ENCODE results near the gene PKHD1. TPM values are rescaled to one million over a fixed set of nuclear protein-coding genes. Genes with fewer than 3 reads are reported as not detected.
A peak's percentile ranks its signal among the peaks of the same experiment; 100 is the strongest.

The PKHD1 gene
- polyA plus RNA-seq, 1 of the 3 experiments (the other 2 are of a cell fraction) = not detected

DNA sequence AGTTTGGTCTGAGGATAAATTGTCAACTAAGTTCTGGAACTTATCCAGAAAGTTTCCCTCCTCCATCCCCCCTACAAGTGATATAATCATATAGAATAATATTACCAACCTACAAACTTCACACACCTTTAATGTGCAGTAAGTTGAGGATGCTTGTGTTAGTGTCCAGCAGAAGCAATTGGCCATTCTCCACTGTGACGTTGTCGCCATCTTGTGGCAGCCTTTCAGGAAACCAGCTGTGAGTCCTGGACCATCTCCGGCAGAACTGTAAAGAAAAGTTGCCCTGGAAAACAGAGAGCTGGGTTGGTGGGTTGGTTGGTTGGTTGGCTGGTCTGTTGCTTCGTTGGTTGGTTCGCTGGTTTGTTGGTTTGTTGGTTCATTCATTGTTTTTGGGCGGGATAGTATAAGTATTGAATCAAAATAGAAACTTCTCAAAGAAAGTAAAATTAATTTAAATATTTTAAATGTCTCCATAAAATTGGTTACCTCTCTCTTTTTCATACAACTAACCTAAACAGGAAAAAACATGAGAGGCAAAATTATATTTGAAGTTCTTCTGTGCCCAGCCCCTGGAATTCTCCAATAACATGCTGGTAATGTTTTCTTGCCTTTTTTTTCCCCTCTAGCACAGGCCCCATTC is 127.5 kb downstream of the PKHD1 start (continued):
- TF ChIP-seq EP300 (IDR thresholded peaks at IDR 0.05; ENCODE audit: borderline replicate concordance in 1 of 2, low read depth in 1 of 2, low read length in 1 of 2) (no peak), RFX5 (IDR thresholded peaks at IDR 0.05; ENCODE audit: low read length) (no peak)
- TF ChIP-seq, protein P1, sequence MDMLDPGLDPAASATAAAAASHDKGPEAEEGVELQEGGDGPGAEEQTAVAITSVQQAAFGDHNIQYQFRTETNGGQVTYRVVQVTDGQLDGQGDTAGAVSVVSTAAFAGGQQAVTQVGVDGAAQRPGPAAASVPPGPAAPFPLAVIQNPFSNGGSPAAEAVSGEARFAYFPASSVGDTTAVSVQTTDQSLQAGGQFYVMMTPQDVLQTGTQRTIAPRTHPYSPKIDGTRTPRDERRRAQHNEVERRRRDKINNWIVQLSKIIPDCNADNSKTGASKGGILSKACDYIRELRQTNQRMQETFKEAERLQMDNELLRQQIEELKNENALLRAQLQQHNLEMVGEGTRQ (IDR thresholded peaks at IDR 0.05; ENCODE audit: borderline replicate concordance, low read depth, low read length) = no peak
- TF ChIP-seq, protein P2, sequence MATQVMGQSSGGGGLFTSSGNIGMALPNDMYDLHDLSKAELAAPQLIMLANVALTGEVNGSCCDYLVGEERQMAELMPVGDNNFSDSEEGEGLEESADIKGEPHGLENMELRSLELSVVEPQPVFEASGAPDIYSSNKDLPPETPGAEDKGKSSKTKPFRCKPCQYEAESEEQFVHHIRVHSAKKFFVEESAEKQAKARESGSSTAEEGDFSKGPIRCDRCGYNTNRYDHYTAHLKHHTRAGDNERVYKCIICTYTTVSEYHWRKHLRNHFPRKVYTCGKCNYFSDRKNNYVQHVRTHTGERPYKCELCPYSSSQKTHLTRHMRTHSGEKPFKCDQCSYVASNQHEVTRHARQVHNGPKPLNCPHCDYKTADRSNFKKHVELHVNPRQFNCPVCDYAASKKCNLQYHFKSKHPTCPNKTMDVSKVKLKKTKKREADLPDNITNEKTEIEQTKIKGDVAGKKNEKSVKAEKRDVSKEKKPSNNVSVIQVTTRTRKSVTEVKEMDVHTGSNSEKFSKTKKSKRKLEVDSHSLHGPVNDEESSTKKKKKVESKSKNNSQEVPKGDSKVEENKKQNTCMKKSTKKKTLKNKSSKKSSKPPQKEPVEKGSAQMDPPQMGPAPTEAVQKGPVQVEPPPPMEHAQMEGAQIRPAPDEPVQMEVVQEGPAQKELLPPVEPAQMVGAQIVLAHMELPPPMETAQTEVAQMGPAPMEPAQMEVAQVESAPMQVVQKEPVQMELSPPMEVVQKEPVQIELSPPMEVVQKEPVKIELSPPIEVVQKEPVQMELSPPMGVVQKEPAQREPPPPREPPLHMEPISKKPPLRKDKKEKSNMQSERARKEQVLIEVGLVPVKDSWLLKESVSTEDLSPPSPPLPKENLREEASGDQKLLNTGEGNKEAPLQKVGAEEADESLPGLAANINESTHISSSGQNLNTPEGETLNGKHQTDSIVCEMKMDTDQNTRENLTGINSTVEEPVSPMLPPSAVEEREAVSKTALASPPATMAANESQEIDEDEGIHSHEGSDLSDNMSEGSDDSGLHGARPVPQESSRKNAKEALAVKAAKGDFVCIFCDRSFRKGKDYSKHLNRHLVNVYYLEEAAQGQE (IDR thresholded peaks at IDR 0.05; ENCODE audit: low read depth, low read length) = no peak

DNA sequence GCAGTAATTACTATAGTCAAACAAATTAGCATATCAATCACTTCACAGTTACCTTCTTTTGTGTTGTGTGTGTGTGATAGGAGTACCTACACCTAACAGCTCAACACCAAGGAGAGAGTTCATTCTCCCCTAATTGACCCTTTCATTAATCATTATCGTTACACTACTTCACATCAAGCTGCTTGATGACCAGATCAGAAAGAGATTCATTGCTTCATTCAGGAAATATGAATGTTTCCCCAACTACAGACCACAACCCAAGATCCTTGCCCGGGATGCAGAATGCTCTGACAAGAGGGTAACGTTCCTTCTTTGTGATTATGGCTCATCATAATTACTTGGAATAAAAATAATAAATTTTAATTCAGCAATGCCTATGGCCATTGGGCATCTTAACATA is 132.7 kb downstream of the PKHD1 start:
- Histone ChIP-seq H3K4me1 (ENCODE audit: control insufficient read depth in 1 of 2, insufficient read depth in 2 of 2, low read depth in 1 of 2, low read length in 1 of 2) (peaks cover 0 to 12% of the 10 kb centered on the region in 2 experiments; a peak in 2 of 4 replicates), H2AFZ (ENCODE audit: low read depth) (no peak overlapping the region), H3K4me2 (no peak overlapping the region), H3K4me3 (ENCODE audit: low read depth in 2 of 2, low read length in 1 of 2) (no peak overlapping the region), H3K9ac (no peak overlapping the region), H3K27ac (ENCODE audit: low read depth in 2 of 2, low read length in 1 of 2) (peak overlapping the region in 1 of 2 experiments; percentile 99; a peak in 2 of 4 replicates), H3K27me3 (ENCODE audit: insufficient read depth) (no peaks in the 10 kb centered on the region), H3K9me3 (no peaks in the 10 kb centered on the region), H3K9me2 (no peaks in the 10 kb centered on the region), H3K36me3 (replicated peaks in 1 of 2; ENCODE audit: control insufficient read depth in 1 of 2, insufficient read depth in 2 of 2, low read length in 1 of 2) (no peaks in the 10 kb centered on the region), H3K79me2 (ENCODE audit: insufficient read depth) (no peaks in the 10 kb centered on the region), H4K20me1 (ENCODE audit: insufficient read depth) (no peaks in the 10 kb centered on the region), H3F3A (replicated peaks; ENCODE audit: insufficient read depth) (no peaks in the 10 kb centered on the region)
- CTCF ChIA-PET = interaction anchor here (1.3 to 1.4 kb wide), 3 partner anchors 111 to 1139 kb away, joined by 3 to 5 read pairs (median 3); no protein-coding TSS in a partner anchor
- TF ChIP-seq TCF12 (IDR thresholded peaks at IDR 0.05) (no peak), SIN3A (IDR thresholded peaks at IDR 0.05; ENCODE audit: borderline replicate concordance, low read depth, low read length) (no peak), GABPA (IDR thresholded peaks at IDR 0.05; ENCODE audit: low read depth) (no peak), SMC3 (IDR thresholded peaks at IDR 0.05; ENCODE audit: low read depth, low read length) (no peak)
- TF ChIP-seq, protein P3, sequence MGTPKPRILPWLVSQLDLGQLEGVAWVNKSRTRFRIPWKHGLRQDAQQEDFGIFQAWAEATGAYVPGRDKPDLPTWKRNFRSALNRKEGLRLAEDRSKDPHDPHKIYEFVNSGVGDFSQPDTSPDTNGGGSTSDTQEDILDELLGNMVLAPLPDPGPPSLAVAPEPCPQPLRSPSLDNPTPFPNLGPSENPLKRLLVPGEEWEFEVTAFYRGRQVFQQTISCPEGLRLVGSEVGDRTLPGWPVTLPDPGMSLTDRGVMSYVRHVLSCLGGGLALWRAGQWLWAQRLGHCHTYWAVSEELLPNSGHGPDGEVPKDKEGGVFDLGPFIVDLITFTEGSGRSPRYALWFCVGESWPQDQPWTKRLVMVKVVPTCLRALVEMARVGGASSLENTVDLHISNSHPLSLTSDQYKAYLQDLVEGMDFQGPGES (IDR thresholded peaks at IDR 0.05; ENCODE audit: low read depth, low read length) = no peak
- no peak for DNase-seq
- POLR2A ChIA-PET = no interaction called here
- WGBS (ENCODE audit: low lambda C conversion rate) = 24% methylated on average over 3 of the region's 3 CpGs

Data from SK-N-SH (cell line).